NCI-H510A treated with DMSO at 0.1 percent for 48 hours (cell line): ENCODE data around the gene CLDN6.

Source experiments
- DNase-seq: peaks from one replicate; lab custom pipeline; 2025; lab: John Stamatoyannopoulos, UW

Gene CLDN6

DNA sequence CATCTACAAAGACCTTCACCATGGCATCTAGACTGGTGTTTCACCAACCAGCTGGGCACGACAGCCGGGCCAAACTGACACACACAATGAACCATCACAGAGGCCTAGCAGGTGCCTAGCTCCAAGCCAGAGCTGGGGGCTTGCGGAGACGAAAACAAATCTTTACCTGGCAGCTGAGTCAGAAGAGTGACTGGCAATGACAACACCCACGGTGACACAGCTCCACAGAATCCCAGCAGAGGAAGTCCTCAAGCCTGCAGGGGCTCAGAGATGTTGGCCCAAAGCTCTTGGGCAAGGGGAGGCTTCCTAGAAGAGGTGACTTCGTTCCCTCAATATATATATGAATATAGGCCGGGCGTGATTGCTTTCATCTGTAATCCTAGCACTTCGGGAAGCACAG, 33.5 kb upstream of the CLDN6 start:
- no peak for DNase-seq

DNA sequence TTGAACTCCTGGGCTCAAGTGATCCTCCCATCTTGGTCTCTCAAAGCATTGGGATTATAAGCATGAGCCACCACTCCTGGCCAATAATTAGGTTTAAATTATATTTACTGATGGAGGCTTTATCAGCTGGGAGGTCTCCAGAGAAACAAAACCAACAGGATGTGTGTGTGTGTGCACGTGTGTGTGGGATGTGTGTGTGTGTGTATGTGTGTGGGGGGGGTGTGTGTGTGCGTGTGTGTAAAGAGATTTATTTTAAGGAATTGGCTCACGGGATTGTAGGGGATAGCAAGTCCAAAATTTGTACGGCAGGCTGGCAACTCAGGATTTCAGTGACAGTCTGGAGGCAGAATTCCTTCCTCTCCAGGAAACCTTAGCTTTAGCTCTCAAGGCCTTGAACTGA, 33.0 kb upstream of the CLDN6 start:
- DNase-seq: no peak

DNA sequence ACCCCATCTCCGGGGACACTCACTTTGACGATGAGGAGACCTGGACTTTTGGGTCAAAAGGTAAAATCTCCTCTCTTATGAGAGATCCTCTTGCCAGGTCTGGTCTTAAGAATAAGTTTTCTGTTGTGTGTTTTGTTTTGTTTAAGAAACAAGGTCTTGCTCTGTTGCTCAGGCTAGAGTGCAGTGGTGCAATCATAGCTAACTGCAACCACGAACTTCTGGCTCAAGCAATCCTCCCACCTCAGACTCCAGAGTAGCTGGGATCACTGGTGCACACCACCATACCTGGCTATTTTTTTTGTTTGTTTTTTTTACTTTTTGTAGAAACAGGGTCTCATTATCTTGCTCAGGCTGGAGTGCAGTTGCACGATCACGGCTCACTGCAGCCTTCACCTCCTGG, 32.5 kb upstream of the CLDN6 start:
- DNase-seq: no peak

DNA sequence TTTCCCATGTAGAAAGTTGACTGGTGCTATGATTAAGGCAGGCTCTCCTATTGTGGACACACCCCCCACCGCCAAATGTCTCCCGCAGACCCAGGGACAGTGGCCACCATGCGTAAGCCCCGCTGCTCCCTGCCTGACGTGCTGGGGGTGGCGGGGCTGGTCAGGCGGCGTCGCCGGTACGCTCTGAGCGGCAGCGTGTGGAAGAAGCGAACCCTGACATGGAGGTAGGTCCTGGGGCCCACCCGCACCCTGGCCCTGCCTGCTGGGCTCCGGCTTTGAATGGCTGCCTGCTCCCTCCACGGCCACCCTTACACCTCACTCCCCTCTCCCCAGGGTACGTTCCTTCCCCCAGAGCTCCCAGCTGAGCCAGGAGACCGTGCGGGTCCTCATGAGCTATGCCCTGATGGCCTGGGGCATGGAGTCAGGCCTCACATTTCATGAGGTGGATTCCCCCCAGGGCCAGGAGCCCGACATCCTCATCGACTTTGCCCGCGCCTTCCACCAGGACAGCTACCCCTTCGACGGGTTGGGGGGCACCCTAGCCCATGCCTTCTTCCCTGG, 32.0 kb upstream of the CLDN6 start:
- DNase-seq: no peak

DNA sequence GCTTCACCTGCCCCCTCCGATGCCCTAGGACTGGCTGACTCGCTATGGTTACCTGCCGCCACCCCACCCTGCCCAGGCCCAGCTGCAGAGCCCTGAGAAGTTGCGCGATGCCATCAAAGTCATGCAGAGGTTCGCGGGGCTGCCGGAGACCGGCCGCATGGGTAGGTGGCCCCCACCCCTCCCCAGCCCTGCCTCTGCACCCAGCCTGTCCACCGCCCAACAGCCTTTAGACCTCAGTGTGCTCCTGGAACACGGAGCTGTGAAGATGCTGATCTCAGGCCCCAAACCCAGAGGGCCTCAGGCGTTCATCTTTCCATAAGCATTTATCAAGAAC, 29.4 kb upstream of the CLDN6 start:
- no peak for DNase-seq

DNA sequence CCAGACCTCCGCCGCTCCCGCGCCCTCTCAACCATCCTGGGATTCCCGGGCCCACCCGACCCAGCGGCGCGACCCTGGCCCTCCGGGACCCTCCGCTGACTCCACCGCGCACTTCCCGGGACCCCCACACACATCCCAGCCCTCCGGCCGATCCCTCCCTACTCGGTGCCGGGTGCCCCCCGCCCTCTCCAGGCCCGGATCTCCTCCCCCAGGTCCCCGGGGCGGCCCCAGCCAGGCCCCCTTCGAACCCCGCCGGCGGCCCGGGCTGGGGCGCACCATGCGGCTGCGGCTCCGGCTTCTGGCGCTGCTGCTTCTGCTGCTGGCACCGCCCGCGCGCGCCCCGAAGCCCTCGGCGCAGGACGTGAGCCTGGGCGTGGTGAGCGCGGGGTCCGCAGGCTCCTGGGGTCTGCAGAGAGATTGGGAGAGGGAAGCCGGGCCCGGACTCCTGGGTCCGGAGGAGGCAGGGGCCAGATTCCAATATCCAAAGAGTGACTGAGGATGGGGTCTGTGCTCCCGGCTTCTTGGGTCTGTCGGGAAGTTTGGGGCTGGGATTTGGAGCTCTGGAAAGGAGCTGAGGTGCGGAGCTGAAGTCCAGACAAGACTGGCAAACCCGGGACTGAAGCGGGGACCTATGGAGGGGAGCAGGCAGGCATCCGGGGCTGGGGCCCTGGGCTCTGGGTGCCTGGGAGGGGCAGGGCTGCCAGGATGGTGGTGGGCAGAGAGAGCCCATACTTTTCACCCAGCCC, 28.8 kb upstream of the CLDN6 start:
- no peak for DNase-seq

DNA sequence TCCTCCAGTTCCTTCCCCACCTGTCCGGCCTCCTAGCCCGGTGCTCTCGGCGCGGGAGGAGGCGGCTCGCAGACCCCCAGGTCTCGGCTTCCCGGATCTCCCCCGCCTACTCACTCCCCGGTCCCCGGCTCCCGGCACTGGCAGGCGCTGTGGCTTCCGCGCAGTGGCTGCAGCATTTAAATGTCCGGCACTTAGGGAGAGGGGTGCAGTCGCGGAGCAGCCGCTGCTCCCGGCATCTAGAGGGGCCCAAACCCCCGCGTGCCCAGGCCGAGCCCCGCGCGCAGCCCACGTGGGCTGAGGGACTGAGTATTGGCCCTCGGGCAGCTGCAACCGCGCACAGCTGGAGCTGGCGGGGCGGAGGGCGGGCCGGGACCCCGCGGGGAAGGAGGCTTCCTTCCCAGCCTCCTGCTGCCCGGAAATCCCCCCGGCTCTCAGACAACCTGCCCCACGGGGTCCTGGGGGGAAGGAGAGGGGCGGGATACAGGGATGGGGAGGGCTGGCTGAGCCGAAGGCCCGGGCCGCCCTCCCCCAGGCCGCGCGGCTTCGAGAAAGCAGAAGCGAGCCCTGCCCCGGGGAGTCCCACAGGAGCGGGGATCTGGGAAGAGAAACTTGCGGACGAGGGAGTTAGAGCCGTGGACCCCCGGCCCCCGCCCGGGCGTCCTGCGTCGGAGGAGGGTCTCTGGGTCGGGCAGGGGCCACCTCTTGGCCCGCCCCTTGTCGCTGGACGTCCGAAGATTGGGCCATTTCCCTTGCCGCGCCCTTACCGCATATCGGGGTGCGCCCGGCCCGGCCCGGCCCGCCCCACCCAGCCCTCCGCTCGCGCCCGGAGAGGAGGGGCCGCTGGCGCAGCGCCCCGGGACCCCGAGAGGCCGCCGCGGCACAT, 28.0 kb upstream of the CLDN6 start, which contains the start of gene MMP25:
Gene MMP25 (plus strand): TSS at position 804 of the 883 bp plus-strand sequence. CDS start 357 bp downstream, outside the sequence.
- DNase-seq: no peak

DNA sequence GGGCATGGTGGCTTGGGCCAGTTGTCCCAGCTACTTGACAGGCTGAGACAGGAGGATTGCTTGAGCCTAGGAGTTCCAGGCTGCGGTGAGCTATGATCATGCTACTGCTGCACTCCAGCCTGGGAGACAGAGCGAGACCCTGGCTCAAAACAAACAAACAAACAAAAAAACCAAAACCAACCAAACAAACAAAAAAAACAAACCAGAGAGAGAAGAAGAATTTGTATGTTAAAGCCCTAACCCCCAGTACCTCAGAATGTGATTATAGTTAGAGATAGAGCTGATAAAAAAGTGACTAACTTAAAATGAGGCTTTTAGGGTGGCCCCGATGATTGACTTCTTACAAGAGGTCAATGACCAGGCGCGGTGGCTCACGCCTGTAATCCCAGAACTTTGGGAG, 26.7 kb upstream of the CLDN6 start:
- no peak for DNase-seq

DNA sequence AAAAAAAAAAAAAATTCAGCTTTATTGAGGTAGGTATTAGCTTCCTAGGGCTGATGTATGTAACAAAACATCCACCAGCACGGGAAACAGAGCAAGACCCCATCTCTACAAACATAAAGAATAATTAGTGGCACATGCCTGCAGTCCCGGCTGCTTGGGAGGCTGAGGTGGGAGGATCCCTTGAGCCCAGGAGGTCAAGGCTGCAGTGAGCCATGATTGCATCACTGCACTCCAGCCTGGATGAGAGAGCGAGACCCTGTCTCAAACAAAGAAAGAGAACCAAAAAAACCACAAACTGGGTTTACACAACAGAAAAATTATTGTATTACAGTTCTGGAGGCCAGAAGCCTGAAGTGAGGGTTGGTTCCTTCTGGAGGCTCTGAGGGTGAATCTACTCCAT, 24.4 kb upstream of the CLDN6 start:
- DNase-seq: no peak

DNA sequence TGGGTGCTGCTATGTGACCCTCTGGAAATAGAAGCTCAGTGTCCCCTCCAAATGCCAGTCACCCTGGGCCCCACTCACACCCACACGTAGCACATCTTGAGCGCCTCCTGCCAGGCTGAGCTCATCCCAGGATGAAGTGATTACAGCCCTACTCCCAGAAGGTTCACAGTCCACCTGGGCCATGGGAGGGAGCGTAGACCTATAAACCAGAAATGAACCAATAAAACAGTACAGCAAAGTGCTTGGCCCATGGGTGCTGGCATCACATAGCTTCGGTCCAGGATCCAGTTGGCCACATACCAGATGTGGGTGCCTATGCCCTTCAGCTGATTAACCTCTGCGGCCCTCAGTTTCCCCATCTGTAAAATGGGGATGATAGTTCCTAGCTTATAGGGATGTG, 20.9 kb upstream of the CLDN6 start:
- DNase-seq: no peak

DNA sequence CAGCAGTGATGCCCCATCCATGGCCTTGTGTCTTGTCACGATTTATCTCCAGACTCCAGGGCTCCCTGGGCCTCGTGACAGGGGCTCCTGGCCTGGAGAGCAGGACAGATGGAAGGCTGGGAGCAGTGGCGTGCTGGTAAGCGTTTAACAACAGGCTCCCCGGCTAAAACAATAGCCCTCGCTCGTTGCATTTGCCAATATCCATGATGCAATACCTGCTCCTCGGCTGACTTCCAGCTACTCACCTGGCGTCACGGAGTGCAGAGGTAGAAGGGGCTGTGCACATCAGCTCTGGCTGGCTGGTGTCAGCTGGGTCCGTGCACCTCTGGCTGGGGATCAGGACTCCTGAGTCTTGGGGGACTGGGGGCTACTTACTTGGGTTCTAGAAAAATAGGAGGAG, 20.3 kb upstream of the CLDN6 start:
- peak; percentile 15 for DNase-seq

DNA sequence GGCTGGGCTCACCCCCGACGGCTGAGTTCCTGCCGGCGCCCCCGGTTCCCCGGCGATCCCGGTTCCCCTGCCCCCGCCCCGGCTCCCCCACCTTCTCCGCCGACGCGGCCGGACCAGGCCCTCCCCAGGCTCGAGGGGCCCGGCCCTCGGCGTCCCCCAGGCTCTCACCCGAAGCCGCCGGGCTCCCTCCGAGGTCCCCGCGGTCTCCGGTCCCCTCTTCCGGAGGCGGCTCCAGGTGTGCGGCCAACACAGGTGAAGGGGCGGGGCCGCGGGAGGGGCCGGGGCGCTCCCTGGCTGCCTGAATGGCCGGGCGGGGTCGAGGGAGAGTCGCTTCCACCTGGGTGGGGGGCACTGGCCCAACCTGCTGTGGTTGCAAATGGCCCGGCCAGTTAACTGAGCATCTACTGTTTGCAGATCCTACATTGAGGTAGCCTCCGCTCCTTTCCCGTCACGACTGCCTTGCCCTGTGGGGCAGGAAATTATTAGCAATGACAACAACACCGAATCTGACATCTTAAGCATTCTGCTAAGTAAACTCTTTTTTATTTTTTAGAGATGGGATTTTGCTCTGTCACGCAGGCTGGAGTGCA, 18.8 kb upstream of the CLDN6 start, which contains the start of gene BICDL2:
Gene BICDL2 (minus strand): TSS at position 219 of the 590 bp plus-strand sequence. CDS start 1,448 bp downstream, outside the sequence.
- peak; percentile 35 for DNase-seq

DNA sequence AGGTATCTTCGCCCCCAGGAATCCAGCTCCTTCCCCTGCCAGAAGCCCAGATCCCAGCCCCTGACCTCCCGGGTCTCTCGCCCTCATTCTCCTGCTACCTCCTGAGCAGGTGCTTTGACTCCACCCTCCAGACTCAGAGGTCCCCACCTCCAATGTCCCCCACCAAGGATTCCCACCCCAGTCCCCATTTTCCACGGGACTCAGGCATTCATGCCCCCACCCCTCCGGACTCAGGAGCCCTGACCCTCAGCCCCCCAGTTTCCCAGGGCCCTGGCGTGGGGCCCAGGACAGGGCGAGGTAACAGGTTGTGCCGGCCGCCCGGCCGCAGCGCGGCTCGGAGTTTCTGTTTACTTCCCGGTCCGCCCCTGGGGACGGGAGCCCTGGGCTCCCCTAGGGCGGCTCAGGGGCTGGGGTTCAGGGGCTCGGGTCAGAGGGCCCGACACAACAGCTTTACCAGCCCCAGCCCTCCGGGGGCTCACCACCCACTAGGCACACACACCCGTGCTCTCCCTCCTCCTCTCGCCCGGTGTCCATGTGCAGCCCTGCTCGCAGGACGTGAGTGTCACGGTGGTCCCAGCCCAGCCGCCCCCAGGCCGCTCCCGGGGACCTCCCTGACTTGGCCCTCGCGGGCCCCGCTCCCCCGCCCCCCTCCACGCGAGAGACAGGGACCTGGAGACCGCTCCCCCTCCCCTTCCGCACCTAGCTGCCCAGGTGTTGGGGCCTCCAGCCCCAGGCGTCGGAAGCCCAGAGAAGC, 18.2 kb upstream of the CLDN6 start:
- DNase-seq: no peak

DNA sequence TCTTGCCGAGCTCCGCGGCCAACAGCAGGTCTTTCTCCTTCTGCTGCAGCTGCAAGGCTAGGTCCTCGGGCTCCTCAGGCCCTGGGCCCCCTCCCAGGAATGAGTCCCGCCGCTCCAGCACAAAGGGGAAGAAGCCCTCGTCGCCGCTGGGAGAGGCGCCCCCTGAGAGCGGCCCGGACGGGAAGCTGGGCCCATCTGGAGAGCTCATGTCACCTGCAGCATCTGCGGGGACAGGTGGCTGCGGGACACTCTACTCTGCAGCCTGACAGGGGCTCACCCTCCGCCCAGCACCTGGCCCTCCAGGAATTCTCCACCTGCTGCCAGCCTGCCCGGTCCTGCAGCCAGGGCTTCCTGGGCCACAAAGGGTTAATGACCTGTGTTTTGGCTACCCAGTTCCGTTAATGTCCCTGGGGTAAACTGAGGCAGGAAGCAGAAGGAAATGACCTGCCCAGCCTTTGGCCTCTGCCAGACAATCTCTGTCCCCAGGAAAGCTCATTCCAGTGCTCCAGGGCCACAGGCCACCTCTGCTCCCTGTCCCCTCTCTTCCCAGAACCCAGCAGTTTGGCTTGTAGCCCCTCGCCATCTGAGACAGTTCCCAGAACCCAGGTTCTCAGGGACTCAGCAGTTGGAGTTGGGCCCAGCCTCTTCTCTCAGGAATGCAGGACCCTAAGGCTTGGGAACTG, 17.4 kb upstream of the CLDN6 start:
- DNase-seq: no peak

DNA sequence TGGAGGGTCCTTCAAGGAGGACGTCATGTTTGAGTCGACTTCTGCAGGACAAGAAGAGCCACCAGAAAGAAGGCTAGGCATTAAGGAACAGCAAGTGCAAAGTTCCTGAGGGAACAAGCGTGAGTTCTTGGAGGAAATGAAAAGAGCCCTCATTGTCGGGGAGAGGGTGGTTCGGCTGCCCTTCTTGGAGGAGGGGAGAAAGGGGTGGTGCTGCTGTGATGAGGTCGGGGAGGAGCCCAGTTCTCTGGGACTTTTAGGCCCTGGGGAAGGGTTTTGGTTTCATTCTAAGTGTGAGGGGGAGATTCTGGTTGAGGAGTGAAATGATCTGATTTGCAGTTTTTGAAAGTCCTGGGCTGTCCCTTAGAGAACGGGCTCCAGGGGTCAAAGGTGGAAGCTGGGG, 14.6 kb upstream of the CLDN6 start:
- DNase-seq: no peak

DNA sequence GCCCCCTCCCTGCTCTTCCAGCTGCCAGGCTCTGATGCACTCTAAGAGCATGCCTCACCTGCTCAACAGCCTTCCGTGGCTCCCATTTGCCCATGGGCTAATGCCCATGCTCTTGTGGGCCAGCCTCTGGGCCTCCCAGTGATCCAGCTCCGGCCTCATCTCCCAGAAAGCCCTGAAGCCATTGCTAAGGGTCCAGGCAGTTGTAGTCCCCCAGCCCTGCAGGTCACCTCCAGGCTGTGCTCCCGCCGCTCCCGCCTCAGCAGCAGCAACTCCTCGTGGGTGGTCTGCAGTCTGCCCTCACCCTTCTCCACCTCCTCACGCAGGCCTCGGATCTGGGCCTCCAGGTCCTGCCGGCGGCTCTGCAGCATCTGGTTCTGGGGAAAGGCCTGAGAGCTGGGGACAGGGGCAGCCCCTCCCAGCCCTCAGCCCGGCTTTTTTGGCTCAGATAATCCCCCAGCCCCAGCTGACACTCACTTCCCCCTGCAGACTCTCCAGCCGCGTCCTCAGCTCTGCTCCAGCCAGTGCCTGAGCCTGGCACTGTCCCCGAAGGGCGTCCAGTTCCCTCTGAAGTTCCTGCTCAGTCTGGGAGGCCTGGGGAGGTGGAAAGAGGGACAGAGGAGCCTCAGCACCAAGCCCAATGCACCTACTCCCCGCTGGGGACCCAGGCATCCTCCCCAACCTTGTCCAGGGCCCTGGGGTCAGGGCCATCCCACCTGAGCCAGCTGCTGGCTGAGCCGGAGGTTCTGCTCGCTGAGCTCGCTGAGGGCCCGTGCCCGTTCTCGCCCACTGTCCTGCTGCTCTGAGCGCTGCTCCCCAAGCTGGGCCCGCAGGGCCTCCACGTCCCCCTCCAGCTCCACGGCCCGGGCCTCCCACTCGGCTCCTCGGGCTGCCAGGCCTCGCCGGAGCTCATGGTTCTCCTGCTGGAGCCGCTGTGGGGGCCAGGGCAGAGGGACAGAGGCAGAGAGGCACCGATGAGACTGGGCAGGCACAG, 12.5 kb upstream of the CLDN6 start:
- DNase-seq: no peak

DNA sequence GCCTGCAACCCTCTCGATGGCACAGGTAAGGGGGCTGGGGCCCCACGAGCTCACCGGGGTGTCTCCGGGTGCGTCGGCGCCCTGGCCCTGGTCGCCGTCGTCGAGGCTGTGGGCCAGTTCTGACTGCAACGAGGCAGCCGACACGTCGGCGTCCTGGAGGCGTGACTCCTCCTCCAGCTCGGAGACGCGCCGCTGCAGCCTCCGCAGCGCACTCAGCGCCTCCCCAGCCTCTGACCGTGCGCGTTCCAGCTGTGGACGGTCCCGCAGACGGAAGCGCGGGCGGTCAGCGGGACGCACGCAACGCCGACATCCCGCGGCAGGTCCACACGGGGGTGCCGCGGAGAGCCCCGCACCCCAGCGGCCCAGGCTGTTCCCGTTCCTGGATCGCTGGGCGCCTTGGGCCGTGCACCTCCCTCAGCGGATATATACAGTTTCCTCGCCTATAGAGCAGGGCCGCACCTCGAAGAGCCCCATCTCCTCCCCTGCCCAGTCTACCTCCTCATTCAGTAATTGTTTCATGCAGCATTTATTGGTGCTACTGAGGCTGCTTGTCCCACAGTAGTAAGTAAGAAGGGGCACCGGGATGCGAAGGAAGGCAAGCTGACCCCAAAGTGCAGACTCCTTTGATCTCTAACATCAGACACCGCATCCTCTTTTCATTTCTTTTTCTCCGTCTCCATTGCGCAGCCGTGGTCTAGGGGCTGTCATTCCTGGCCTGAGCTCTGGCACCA, 11.7 kb upstream of the CLDN6 start:
- DNase-seq: no peak

DNA sequence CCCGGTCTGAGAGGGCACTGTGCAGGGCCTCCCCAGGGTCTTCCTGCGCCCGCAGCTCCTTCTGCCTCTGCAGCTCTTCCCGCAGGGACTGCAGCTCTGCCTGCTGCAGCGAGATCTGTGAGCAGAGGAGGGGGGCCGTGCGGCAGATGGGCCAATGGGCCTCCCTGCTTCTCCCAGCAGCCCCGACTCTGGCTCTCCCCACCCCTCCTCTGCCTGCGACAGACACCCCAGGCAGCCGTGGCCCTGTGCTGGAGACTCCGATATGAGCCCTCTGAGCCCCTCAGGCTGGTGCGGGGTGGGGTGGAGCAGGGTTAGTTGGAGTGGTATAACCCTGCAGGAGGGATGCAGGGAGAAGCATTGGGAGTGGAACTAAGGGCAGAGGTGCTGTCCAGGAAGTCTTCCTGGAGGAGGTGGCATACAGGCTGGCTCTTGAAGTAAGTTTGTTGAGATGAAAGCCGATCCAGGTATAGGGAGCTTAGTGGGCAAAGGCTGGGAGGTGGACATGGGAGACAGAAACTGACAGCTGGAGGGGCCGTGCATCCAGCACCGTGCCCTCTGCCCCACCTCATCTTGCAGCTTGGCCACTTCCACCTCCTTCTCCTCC, 10.8 kb upstream of the CLDN6 start:
- no peak for DNase-seq
